K562 (cell line): ENCODE data around the gene SZT2. TPM values are rescaled to one million over a fixed set of nuclear protein-coding genes. Genes with fewer than 3 reads are reported as not detected.

ENCODE experiments used
- polyA plus RNA-seq, 8 experiments: library from polyadenylated mRNA; depleted of rRNA in 4 of 8; stranded (reverse) in 5 of 8; unstranded in 3 of 8; fragments of >200 nt; fragmentation: Nextera tagmentation in 2 of 8; fragmentation: Illumina TruSeq in 1 of 8; extraction: Ambion mirVana in 2 of 8; extraction: Trizol in 1 of 8; gene quantifications; 2 replicates each; pipeline versions ENCODE4 v1.2.1 to v1.2.3, GENCODE V29; 2011 to 2014; ENCODE audit warnings: inconsistent platforms in 1 of 8, missing spikeins in 1 of 8
- total RNA-seq, 7 experiments: library from RNA; depleted of rRNA in 6 of 7; stranded (reverse); fragments of >200 nt in 6 of 7; fragmentation: Illumina TruSeq in 2 of 7; extraction: Trizol in 2 of 7; gene quantifications; 2 replicates each; pipeline versions ENCODE4 v1.2.1 to v1.2.3, GENCODE V29; 2011 to 2021; ENCODE audit warnings: low replicate concordance in 1 of 7
- TF ChIP-seq, protein P1 (sequence below), 2 experiments: fragments of 450-650 bp in 1 of 2; sonication (generic) in 1 of 2; formaldehyde crosslinking in 1 of 2; IDR thresholded peaks; 2 replicates each; pipeline versions ENCODE4 v1.7.1 to v1.9.0; 2016 to 2022; ENCODE audit warnings: inconsistent platforms in 1 of 2, mild to moderate bottlenecking in 1 of 2, missing genetic modification reagents in 1 of 2
- TF ChIP-seq, protein P2 (sequence below), 2 experiments: fragments of 450-650 bp; IDR thresholded peaks; 2 replicates each; pipeline ENCODE4 v1.6.1; 2016
- TF ChIP-seq, protein P3 (sequence below): sonication (generic); formaldehyde crosslinking; IDR thresholded peaks from 2 replicates; pipeline ENCODE4 v1.9.0; 2022; ENCODE audit warnings: mild to moderate bottlenecking, missing genetic modification reagents
- TF ChIP-seq, protein P4 (sequence below): sonication (generic); formaldehyde crosslinking; IDR thresholded peaks from 2 replicates; pipeline ENCODE4 v1.8.1; 2023; ENCODE audit warnings: mild to moderate bottlenecking, missing genetic modification reagents, moderate library complexity

The SZT2 gene
- total and polyA plus RNA-seq, 9 of the 15 experiments (the other 6 are each of a cell fraction or from before 2014, with no cell fraction given): 0.88 to 31.0 (median 12.8) TPM

DNA sequence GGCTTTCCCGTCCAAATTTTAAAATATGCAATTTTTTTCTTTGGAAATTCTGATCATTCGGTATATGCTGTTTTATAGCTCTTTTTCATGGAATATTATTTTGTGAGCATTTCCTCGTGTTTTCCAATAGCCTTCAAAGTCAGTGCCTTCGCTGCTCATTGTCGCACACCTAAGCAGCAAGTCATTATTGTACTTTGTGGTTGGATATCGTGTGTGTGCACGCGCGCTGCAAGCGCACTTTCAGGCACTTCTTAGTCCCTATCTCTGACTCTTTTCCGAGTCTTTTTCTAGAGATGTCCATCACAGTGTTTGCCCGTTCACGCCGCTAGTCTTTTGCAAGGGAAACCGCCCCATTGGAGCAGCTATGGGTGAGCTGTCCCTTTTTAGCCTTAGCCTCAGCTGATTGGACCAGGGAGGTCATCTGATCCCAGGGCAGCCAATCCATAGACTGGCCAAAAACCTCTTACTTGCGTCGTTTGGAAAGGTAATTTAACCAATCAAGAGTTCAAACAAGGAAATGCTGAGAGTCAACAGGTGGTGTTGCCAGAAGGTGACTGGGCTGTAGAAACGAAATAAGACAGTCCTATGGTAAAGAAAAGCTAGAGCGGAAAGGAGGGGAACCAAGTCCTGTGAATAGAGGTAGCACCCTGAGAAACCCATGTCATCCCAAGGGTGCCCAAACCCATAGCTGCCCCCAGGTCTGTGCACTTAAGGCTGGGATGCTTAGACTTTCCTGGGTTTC, 64.7 kb downstream of the SZT2 start (continued):
- TF ChIP-seq, protein P1, sequence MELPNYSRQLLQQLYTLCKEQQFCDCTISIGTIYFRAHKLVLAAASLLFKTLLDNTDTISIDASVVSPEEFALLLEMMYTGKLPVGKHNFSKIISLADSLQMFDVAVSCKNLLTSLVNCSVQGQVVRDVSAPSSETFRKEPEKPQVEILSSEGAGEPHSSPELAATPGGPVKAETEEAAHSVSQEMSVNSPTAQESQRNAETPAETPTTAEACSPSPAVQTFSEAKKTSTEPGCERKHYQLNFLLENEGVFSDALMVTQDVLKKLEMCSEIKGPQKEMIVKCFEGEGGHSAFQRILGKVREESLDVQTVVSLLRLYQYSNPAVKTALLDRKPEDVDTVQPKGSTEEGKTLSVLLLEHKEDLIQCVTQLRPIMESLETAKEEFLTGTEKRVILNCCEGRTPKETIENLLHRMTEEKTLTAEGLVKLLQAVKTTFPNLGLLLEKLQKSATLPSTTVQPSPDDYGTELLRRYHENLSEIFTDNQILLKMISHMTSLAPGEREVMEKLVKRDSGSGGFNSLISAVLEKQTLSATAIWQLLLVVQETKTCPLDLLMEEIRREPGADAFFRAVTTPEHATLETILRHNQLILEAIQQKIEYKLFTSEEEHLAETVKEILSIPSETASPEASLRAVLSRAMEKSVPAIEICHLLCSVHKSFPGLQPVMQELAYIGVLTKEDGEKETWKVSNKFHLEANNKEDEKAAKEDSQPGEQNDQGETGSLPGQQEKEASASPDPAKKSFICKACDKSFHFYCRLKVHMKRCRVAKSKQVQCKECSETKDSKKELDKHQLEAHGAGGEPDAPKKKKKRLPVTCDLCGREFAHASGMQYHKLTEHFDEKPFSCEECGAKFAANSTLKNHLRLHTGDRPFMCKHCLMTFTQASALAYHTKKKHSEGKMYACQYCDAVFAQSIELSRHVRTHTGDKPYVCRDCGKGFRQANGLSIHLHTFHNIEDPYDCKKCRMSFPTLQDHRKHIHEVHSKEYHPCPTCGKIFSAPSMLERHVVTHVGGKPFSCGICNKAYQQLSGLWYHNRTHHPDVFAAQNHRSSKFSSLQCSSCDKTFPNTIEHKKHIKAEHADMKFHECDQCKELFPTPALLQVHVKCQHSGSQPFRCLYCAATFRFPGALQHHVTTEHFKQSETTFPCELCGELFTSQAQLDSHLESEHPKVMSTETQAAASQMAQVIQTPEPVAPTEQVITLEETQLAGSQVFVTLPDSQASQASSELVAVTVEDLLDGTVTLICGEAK (IDR thresholded peaks at IDR 0.05): peak; percentile 31; the same call in 1 of the 2 replicates
- TF ChIP-seq, protein P1 (CRISPR knock-in tag; IDR thresholded peaks at IDR 0.05): no peak
- TF ChIP-seq, protein P2, sequence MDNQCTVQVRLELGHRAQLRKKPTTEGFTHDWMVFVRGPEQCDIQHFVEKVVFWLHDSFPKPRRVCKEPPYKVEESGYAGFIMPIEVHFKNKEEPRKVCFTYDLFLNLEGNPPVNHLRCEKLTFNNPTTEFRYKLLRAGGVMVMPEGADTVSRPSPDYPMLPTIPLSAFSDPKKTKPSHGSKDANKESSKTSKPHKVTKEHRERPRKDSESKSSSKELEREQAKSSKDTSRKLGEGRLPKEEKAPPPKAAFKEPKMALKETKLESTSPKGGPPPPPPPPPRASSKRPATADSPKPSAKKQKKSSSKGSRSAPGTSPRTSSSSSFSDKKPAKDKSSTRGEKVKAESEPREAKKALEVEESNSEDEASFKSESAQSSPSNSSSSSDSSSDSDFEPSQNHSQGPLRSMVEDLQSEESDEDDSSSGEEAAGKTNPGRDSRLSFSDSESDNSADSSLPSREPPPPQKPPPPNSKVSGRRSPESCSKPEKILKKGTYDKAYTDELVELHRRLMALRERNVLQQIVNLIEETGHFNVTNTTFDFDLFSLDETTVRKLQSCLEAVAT (IDR thresholded peaks at IDR 0.05): peak in 1 of 2 experiments; percentile 37; a peak in 1 of 4 replicates
- TF ChIP-seq, protein P3, sequence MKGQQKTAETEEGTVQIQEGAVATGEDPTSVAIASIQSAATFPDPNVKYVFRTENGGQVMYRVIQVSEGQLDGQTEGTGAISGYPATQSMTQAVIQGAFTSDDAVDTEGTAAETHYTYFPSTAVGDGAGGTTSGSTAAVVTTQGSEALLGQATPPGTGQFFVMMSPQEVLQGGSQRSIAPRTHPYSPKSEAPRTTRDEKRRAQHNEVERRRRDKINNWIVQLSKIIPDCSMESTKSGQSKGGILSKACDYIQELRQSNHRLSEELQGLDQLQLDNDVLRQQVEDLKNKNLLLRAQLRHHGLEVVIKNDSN (CRISPR knock-in tag): peak; percentile 81
- TF ChIP-seq, protein P4, sequence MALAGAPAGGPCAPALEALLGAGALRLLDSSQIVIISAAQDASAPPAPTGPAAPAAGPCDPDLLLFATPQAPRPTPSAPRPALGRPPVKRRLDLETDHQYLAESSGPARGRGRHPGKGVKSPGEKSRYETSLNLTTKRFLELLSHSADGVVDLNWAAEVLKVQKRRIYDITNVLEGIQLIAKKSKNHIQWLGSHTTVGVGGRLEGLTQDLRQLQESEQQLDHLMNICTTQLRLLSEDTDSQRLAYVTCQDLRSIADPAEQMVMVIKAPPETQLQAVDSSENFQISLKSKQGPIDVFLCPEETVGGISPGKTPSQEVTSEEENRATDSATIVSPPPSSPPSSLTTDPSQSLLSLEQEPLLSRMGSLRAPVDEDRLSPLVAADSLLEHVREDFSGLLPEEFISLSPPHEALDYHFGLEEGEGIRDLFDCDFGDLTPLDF (CRISPR knock-in tag): no peak
- TF ChIP-seq, all 486 proteins: peak for 10
